HUDEP-2 (cell line): Measurements from ENCODE around the gene MYMK.
A peak's percentile ranks its signal among the peaks of the same experiment; 100 is the strongest.
"Not testable (repeated sequence)": the region's sequence is repeated elsewhere in the genome, so short reads cannot be mapped to it uniquely, and the experiment has no call there.

ENCODE experiments used
- DNase-seq, 76 experiments: peaks; one replicate each; lab custom pipeline; 2025; ENCODE audit not compliant: unreplicated experiment in 76 of 76; lab: John Stamatoyannopoulos, UW

MYMK gene, protein sequence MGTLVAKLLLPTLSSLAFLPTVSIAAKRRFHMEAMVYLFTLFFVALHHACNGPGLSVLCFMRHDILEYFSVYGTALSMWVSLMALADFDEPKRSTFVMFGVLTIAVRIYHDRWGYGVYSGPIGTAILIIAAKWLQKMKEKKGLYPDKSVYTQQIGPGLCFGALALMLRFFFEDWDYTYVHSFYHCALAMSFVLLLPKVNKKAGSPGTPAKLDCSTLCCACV

GRCh38 chr9:133524679-133525228 is at the start of gene MYMK:
TSS of gene MYMK (minus strand) at chr9:133524959. CDS start at chr9:133524844, 115 bp downstream.
- no peak for DNase-seq

GRCh38 chr9:133573791-133574515 is 49.2 kb upstream of the MYMK start:
- DNase-seq = no peak

- DNase-seq = no peak
Observed at GRCh38 chr9:133572821-133573361, 48.1 kb upstream of the MYMK start.

GRCh38 chr9:133571896-133572595 is 47.3 kb upstream of the MYMK start:
- no peak for DNase-seq

GRCh38 chr9:133571391-133571890 is 46.7 kb upstream of the MYMK start:
- DNase-seq = no peak

- no peak for DNase-seq
Observed at GRCh38 chr9:133570691-133571080, 45.9 kb upstream of the MYMK start.

GRCh38 chr9:133569891-133570690 is 45.3 kb upstream of the MYMK start:
- no peak for DNase-seq

DNA sequence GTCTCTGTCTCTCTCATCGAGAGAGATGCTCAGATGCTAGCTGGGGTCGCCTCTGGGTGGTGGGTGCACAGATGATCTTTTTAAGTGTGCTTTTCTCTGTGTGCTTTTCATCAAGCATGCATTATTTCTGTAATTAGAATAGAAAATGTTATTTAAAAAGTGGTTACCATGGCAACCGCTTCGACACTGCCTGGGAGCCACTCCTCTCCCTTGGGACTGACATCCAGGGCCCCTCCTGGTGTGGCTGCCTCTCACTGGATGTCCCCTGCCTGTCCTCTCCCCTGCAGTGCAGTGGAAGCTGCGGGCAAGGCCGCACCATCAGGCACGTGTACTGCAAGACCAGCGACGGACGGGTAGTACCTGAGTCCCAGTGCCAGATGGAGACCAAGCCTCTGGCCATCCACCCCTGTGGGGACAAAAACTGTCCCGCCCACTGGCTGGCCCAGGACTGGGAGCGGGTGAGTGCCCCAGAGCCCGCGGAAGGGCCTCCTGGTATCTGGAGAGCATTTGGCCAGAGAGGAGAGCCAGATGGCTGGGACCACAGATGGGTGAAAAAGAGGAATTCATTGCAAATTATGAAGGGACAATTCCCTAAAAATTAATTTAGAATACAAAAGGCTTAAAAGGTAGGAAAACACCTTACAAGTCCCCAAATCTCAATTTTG is 44.5 kb upstream of the MYMK start:
- DNase-seq = no peak

DNA sequence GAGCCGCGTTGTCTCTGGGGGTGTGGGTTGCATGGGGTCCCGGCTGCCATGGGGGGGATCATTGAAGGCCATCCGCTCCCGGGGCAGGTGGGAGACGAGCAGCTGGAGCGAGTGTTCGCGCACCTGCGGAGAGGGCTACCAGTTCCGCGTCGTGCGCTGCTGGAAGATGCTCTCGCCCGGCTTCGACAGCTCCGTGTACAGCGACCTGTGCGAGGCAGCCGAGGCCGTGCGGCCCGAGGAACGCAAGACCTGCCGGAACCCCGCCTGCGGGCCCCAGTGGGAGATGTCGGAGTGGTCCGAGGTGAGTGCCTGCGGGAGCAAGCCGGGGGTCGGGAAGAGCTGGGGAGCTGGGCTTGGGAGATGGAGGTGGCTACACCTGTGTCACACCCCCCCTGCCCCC is 43.4 kb upstream of the MYMK start:
- no peak for DNase-seq

DNA sequence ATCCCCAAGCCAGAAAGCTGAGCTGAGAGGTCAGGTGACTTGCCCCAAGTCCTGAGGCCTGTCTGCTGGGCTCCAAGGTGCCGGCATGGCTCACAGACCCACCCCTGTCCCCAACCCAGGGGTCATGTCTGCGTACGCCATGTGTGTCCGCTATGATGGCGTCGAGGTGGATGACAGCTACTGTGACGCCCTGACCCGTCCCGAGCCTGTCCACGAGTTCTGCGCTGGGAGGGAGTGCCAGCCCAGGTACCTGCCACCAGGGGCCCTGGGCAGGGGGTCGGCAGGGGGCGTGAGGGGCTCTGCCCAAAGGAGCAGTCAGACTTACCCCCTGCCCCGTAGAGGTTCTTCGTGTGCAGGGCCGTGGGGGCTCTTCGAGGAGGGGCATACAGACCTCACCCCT is 42.1 kb upstream of the MYMK start:
- DNase-seq = no peak

DNA sequence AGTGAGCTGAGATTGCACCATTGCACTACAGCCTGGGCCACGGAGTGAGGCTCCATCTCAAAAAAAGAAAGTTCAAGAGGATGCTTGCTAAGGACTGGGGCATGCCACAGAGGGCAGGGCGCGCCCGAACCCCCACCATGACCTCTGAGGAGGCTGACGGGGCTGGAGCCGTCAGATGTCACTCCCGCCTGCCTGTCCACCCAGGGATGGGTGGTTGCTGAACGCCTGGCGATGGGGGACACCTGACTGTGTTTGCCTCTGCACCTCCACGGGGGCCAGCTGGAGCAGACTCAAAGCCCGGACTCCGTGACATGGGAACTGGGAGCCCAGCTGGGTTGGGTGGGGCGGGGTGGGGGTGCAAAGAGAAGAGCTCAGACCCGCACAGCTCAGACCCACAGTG is 41.6 kb upstream of the MYMK start:
- no peak for DNase-seq

- DNase-seq = no peak
Observed at GRCh38 chr9:133564451-133565116, 39.8 kb upstream of the MYMK start.

DNA sequence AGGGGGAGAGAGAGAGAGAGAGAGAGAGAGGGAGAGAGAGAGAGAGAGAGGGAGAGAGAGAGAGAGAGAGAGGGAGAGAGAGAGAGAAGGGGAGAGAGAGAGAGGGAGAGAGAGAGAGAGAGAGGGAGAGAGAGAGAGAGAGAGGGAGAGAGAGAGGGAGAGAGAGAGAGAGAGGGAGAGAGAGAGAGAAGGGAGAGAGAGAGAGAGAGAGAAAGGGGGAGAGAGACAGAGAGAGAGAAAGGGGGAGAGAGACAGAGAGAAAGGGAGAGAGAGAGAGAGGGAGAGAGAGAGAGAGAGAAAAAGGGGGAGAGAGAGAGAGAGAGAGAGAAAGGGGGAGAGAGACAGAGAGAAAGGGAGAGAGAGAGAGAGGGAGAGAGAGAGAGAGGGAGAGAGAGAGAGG is 39.1 kb upstream of the MYMK start:
- DNase-seq = not testable (repeated sequence)

GRCh38 chr9:133563291-133563796 is 38.6 kb upstream of the MYMK start:
- DNase-seq = peak in 59 of 76 experiments; percentile 8 to 58 (median 35)

- DNase-seq = no peak
Observed at GRCh38 chr9:133562611-133563290, 38.0 kb upstream of the MYMK start.

DNA sequence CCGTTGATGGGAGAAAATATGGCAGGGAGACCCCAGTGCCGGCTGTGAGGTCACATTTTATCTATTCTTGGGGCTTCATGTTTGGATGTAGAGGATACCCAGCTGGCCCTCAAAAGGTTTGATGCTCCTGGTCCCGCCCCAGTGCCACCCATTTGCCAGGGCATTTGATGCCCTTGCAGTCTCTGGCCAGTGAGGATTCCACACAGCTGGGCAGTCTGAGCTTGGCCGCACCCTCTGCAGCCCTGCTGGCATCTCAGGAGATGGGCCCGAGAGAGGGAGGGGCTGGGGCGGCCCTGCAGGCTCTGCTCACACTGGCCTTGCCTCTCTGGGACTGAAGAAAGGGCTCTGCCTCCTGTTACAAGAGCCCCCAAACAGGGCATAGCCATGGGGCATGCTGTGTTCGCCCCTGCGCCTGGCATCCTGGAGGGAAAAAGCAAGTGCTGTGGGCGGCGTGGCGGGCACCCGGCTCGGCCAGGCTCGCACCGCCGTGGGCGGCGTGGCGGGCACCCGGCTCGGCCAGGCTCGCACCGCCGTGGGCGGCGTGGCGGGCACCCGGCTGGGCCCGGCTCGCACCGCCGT is 37.3 kb upstream of the MYMK start:
- DNase-seq = no peak

- no peak for DNase-seq
Observed at GRCh38 chr9:133560944-133561343, 36.2 kb upstream of the MYMK start.

GRCh38 chr9:133560311-133560710 is 35.6 kb upstream of the MYMK start:
- no peak for DNase-seq
